NCI-H2171 treated with DMSO at 0.1 percent for 48 hours (cell line): ENCODE results near the gene KRTAP4-6.
"Not testable (repeated sequence)": the region's sequence is repeated elsewhere in the genome, so short reads cannot be mapped to it uniquely, and the experiment has no call there.

Experiments
- DNase-seq: peaks from one replicate; lab custom pipeline; 2025; lab: John Stamatoyannopoulos, UW

KRTAP4-6 gene

DNA sequence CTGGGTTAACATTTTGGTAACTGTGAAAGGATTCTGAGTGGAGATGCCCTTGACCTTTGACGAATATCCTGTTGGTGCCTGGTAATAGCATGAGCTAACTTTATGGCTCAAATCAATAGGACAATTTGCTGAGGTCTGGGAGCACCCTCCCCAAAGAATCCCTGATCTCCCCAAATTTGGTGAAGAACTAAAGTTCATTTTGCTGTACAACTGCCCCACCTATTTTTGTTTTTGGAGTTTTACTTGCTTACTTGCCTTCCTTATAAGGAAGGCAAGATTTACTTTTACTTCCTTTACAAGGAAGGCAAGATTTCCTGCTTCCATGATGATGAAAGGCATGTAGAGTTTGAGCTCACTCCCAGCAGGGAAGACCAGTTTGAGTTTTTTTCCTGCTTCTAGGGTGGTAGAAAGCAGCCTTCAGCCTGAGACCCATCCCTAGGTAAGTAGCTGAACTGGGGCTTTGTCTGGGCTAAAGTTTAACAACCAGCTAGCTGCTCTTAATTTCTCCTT, 32.3 kb downstream of the KRTAP4-6 start:
- no peak for DNase-seq

DNA sequence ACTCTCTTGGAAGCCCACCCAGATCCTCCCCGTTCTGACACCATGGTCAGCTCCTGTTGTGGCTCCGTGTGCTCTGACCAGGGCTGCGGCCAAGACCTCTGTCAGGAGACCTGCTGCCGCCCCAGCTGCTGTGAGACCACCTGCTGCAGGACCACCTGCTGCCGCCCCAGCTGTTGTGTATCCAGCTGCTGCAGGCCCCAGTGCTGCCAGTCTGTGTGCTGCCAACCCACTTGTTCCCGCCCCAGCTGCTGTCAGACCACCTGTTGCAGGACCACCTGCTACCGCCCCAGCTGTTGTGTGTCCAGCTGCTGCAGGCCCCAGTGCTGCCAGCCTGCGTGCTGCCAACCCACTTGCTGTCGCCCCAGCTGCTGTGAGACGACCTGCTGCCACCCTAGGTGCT, 35.0 kb downstream of the KRTAP4-6 start, which contains the start of gene KRTAP4-9:
Gene KRTAP4-9, plus strand, starts transcription at position 43 of the 400 bp plus-strand sequence. Its CDS starts 0 bp downstream, at position 43.
- DNase-seq: not testable (repeated sequence)

DNA sequence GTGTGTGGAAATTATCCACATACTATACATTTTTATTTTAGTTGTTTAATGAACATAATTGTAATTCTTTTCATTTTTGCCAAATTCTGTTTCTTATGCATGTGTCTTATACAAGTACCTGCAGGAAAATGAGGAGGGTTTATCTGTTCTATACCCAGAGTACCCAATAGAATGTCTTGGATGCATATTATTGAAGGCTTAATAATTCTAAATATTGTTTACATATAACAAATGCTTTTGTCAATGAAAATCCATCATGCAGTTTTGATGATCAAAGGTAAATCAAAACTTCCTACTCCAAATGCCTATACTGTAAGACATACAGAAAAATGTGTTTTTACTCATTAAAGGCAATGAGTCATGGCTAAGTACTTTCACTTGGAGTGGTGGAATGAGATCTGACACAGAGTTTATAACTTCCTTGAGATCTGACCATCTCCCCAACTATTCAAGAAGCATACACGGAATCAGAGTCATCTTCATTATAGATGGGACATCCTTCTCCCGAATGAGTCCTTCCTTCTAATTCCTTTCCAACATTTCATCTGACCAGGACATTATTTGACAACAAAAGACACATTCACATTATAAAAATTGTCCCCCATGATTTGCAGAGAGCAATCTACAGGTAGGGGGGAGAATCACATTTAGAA, 35.8 kb downstream of the KRTAP4-6 start:
- DNase-seq: not testable (repeated sequence)

DNA sequence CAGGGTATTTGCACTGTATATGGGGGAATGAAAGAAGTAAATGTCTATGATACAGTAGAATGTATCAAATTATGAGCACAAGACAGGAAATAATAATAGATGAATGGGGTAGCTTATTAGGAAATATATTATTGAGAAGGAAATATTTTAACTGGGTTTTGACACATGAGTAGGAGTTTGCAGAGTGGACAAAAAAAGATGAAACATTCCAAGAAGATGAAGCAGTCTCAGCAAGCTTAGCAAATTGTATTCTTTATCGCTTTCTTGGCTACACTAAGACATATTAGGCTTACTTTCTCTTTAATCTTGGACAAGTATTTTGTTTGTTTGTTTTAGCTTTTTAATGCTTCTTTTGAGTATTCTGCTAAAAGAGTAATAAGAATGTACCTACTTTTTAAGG, 36.4 kb downstream of the KRTAP4-6 start:
- DNase-seq: no peak

DNA sequence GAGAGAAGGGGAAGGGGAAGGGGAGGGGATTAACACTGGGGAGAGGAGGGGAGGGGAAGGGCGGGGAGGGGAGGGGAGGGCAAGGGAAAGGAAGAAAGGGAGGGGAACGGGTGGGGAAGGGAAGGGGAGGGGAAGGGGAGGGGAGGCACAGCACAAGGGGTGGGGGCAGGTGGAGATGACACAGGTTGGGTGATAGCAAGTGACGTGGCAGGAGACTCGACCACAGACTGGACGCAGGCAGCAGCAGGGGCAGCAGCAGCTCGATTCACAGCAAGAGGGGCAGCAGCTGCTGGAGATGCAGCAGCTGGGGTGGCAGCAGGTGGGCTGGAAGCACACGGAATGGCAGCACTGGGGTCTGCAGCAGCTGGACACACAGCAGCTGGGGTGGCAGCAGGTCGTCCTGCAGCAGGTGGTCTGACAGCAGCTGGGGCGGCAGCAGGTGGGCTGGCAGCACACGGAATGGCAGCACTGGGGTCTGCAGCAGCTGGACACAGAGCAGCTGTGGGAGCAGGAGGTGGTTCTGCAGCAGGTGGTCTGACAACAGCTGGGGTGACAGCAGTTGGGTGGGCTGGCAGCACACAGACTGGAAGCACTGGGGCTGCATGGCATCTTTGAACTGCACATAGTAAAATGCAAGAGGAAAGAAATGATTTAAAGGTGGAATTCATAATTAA, 38.6 kb downstream of the KRTAP4-6 start, which contains the start of gene KRTAP4-16:
Gene KRTAP4-16, minus strand, starts transcription at position 624 of the 674 bp plus-strand sequence. Its CDS starts 0 bp downstream, at position 624.
- DNase-seq: no peak

DNA sequence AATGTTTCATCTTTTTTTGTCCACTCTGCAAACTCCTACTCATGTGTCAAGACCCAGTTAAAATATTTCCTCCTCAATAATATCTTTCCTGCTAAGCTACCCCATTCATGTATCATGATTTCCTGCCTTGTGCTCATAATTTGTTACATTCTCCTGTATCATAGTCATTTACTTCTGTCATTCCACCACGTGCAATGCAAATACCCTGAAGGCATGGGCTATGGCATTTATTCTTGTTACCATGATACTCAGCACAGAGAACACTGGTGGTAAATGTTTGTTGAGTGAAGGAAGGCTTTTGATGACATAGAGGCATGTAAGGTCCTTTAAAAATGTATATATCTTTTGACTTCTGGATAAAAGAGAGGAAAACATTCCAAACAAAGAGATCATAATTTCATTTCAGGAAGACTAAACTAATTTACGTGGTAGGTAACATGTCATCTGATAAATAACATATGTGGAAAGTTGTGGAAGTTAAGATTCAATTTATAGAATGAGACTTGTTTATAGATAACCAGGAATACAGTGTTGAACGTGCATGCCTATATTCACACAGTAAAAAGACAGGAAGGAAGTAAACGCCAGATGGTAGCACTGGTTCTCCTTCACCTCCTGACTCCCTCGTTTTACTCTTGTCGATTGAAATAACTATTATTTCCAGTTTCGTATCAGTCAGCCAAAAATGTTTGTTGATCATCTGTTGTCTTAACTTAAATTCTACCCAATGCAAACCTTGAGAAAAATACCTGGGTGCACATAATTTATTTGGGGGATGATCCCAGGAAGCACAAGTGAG, 40.5 kb downstream of the KRTAP4-6 start:
- not testable (repeated sequence) for DNase-seq

DNA sequence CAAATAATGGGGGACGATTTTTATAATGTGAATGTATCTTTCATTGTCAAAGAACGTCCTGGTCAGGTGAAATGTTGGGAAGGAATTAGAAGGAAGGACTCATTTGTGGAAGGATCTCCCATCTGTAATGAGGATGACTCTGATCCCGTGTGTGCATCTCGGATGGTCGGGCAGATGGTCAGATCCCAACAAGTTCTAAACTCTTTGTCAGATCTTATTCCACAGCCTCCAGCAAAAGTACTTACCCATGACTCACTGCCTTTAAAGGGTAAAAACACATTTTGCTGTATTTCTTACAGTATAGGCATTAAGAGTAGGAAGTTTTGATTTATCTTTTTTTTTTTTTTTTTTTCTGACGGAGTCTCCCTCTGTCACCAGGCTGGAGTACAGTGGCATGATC, 41.9 kb downstream of the KRTAP4-6 start:
- no peak for DNase-seq

DNA sequence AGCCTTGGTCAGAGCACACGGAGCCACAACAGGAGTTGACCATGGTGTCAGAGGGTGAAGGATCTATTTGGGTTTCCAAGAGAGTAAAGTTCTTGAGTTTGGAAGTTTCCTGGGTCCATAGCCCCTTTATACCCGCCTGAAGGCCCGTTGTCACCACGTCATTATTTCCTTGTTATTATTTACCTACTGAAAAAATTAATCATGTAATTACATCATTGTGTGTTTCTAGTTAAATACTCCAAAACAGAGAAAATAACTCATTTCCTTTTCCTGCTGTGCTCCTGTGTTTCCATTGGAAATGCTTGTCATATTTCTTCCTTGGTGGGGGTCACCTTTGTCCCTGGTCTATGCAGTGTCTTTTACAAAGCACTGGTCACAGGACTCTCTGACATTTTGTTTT, 42.3 kb downstream of the KRTAP4-6 start, which contains the start of gene KRTAP4-8:
Gene KRTAP4-8, minus strand, starts transcription at position 101 of the 400 bp plus-strand sequence. Its CDS starts 58 bp downstream, at position 43.
- no peak for DNase-seq

DNA sequence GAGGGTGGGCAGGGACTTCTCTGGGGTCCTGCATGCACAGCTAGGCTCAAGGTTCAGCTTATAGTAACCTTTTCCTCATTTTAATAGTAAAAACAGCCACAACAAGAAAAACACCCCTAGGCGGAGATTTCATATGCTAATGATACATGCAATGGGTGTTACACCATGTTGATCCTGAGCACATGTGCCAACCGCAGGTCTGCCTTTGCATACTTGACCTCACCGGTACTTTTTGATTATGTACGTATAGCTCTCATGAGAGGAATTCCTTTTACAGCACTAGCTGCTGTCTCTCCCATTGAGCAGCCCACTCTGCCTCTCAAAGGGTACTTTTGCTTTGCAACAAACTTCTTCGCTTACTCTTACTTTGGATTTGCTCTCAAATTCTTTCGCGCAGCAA, 44.3 kb downstream of the KRTAP4-6 start:
- DNase-seq: no peak
